Measurements from ENCODE around the gene SLAMF1. TPM values are rescaled to one million over a fixed set of nuclear protein-coding genes. Genes with fewer than 3 reads are reported as not detected.

SLAMF1 gene
- polyA plus RNA-seq, 3 donors = 0.13 to 0.65 TPM; not detected in 1

DNA sequence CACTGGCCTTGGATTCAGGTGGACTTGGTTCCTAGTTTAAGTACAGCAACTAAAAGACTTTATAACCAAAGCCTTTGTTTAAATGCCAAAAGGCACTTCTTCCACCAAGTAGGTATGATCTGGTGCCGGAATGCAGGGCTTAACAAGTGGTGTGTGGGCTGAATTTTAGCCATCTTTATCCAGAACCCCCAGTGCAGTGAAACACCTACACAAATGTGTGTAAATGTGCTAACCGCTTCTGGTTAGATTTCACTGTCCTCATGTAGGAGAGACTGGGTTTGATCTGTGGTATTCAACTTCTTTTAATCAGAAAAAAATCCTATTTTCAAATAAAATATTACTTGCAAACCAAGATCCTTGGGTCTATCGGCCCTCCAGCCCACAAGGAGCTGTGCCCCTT is 10.3 kb downstream of the SLAMF1 start:
- Histone ChIP-seq H2AFZ (ENCODE audit: insufficient read depth, low read depth, low read length, poor library complexity, severe bottlenecking) (no peak overlapping the region), H3K27me3 (ENCODE audit: control insufficient read depth in 2 of 2, insufficient read depth in 2 of 2, low read length in 2 of 2) (no peaks in the 10 kb centered on the region), H3K4me3 (replicated peaks in 1 of 3; ENCODE audit: low read depth in 2 of 3, low read length in 3 of 3) (no peak overlapping the region), H3K36me3 (replicated peaks in 1 of 2; ENCODE audit: control insufficient read depth in 1 of 2, insufficient read depth in 2 of 2, low read length in 2 of 2) (no peaks in the 10 kb centered on the region), H3K79me2 (ENCODE audit: insufficient read depth, low read length) (no peaks in the 10 kb centered on the region), H3K9me3 (replicated peaks in 1 of 2; ENCODE audit: control insufficient read depth in 1 of 2, insufficient read depth in 1 of 2, low read length in 2 of 2) (no peaks in the 10 kb centered on the region), H4K20me1 (ENCODE audit: insufficient read depth, low read length) (no peaks in the 10 kb centered on the region), H3K4me2 (replicated peaks; ENCODE audit: extremely low read depth, low read length, poor library complexity, severe bottlenecking) (no peak overlapping the region), H3K9ac (ENCODE audit: insufficient read depth, low read length, poor library complexity, severe bottlenecking) (no peak overlapping the region), H3K27ac (ENCODE audit: low read depth in 1 of 2, low read length in 2 of 2) (no peak overlapping the region), H3K4me1 (ENCODE audit: control insufficient read depth in 1 of 2, insufficient read depth in 2 of 2, low read length in 2 of 2) (peaks cover 17 to 19% of the 10 kb centered on the region in 2 donors)
- Mint-ChIP-seq H3K4me3 (no peak overlapping the region), H3K27me3 (ENCODE audit: low read depth in 3 of 3) (peaks cover 1 to 2% (median 2%) of the 10 kb centered on the region in 3 donors), H3K27ac (no peak overlapping the region), H3K36me3 (peaks cover 4 to 12% of the 10 kb centered on the region in 2 donors), H3K4me1 (peaks cover 37% of the 10 kb centered on the region), H3K9me3 (peaks cover 0 to 2% (median 0%) of the 10 kb centered on the region in 7 donors)
- WGBS (ENCODE audit: insufficient coverage) = no CpG with 5 or more reads among the region's 3 CpGs
- no peak for TF ChIP-seq CTCF (IDR thresholded peaks at IDR 0.05)
- intact Hi-C loops (cut with micrococcal nuclease) = no loop called here
- no peak for DNase-seq

DNA sequence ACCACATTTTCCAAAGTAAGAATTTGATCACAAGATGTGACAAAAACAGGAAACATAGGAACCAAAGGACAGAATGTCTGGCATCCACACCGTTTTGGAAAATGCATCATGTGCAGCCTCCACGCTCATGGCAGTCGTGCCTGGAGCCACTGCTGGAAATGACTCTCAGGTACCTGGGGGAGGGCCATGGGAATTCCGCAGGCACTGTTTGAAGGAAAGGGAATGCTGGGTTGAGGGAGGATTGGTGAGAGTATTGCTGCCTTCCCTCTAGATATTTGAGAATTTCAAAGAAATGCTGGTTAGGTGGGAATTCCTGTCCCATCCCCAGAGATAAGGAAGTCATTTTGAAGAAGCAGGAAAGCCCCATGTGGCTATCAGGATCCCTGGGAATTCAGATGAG is 10.8 kb downstream of the SLAMF1 start:
- Histone ChIP-seq H3K27ac (ENCODE audit: low read depth in 1 of 2, low read length in 2 of 2) (no peak overlapping the region), H3K4me1 (ENCODE audit: control insufficient read depth in 1 of 2, insufficient read depth in 2 of 2, low read length in 2 of 2) (peaks cover 13 to 16% of the 10 kb centered on the region in 2 donors), H4K20me1 (ENCODE audit: insufficient read depth, low read length) (no peaks in the 10 kb centered on the region), H3K79me2 (ENCODE audit: insufficient read depth, low read length) (no peaks in the 10 kb centered on the region), H3K4me3 (replicated peaks in 1 of 3; ENCODE audit: low read depth in 2 of 3, low read length in 3 of 3) (no peak overlapping the region), H3K36me3 (replicated peaks in 1 of 2; ENCODE audit: control insufficient read depth in 1 of 2, insufficient read depth in 2 of 2, low read length in 2 of 2) (no peaks in the 10 kb centered on the region), H3K27me3 (ENCODE audit: control insufficient read depth in 2 of 2, insufficient read depth in 2 of 2, low read length in 2 of 2) (no peaks in the 10 kb centered on the region), H3K9ac (ENCODE audit: insufficient read depth, low read length, poor library complexity, severe bottlenecking) (no peak overlapping the region), H3K4me2 (replicated peaks; ENCODE audit: extremely low read depth, low read length, poor library complexity, severe bottlenecking) (no peak overlapping the region), H3K9me3 (replicated peaks in 1 of 2; ENCODE audit: control insufficient read depth in 1 of 2, insufficient read depth in 1 of 2, low read length in 2 of 2) (no peaks in the 10 kb centered on the region), H2AFZ (ENCODE audit: insufficient read depth, low read depth, low read length, poor library complexity, severe bottlenecking) (no peak overlapping the region)
- 81% methylated on average over 3 of the region's 4 CpGs for WGBS (ENCODE audit: insufficient coverage)
- H3K4me1 Mint-ChIP-seq = peaks cover 35% of the 10 kb centered on the region
- H3K4me3 Mint-ChIP-seq = peak overlapping the region in 1 of 2 donors; percentile 14
- H3K36me3 Mint-ChIP-seq = peaks cover 4 to 12% of the 10 kb centered on the region in 2 donors
- no peak for DNase-seq
- intact Hi-C loops (cut with micrococcal nuclease) = no loop called here
- H3K27me3 Mint-ChIP-seq (ENCODE audit: low read depth in 3 of 3) = peaks cover 1 to 2% (median 2%) of the 10 kb centered on the region in 3 donors
- TF ChIP-seq CTCF (IDR thresholded peaks at IDR 0.05) = no peak
- H3K9me3 Mint-ChIP-seq = peaks cover 0 to 2% (median 0%) of the 10 kb centered on the region in 7 donors
- H3K27ac Mint-ChIP-seq = peak overlapping the region in 1 of 7 donors; percentile 56

Measured in CD14-positive monocyte (primary cell).